HG03039 (cell line): Measurements from ENCODE around the gene CACNA1C.

Experiments
- ATAC-seq: cut with Tn5 transposase; IDR thresholded peaks from one replicate; pipeline ENCODE4 v1.9.1; 2021; ENCODE audit warnings: mild to moderate bottlenecking, moderate library complexity; ENCODE audit not compliant: unreplicated experiment

Gene CACNA1C

DNA sequence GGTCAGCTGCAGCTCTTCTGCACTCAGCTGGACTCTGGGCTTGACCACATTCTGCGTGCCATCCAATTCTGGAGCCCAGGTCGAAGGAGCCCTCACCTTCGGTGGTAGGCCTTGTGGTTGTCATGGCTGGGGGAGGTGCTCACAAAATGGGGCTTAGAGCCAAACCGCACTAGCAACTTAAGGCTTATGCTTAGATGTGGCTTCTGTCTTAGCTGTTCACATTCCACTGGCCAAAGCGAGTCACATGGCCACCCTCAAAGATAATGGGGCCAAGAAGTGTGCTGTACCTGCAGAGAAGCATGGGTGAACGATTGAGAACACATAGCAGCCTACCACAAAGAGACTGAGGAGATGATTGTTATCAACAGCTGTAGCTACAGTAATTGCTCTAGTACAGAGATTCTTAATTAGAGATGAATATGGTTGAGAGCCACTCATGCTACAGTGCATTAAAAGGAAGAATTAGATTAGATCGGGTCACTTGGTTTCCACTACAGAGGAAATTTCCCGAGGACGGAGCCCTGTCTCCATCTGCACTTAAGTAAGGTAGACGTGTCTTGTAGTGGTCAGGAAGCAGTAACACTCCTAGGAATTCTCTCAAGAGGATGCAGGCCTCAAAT is 407.4 kb downstream of the CACNA1C start:
- no peak for ATAC-seq

DNA sequence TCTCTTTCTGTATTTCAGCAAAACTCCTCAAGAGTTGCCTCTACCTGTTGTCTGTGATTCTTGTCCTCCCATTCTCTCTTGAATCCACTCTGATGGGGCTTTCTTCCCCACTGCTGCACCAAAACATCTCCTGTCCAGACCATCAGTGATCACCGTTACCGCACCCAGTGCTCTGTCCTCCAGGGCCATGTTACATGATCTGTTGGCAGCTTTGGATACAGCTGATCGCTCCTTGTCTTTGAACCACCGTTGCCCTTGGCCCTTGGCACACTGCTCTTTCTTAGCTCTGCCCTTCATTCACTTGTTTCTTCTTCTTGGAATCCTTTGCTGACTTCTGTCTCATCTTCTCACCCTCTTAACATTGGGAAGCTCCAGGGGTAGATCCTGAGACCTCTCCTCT is 408.3 kb downstream of the CACNA1C start:
- no peak for ATAC-seq

GRCh38 chr12:2461645-2462044 is 408.9 kb downstream of the CACNA1C start:
- ATAC-seq, result no peak

DNA sequence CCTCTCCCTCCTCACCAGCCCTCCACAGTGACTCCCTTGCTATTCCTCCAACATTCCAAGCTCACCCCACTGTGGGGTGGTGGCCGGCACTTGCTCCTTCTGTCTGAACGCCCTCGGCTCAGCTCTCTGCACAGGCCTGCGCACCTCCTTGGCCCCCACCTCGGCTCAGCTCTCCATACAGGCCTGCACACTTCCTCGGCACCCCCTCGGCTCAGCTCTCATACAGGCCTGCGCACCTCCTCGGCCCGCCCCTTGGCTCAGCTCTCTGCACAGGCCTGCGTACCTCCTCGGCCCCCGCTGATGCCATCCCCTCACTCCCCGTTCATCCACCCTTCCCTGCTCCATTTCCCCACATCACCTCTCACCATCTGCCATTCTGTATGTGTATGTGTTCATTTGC is 409.3 kb downstream of the CACNA1C start:
- no peak for ATAC-seq

- no peak for ATAC-seq
Measured at GRCh38 chr12:2463719-2464118, 410.9 kb downstream of the CACNA1C start.

DNA sequence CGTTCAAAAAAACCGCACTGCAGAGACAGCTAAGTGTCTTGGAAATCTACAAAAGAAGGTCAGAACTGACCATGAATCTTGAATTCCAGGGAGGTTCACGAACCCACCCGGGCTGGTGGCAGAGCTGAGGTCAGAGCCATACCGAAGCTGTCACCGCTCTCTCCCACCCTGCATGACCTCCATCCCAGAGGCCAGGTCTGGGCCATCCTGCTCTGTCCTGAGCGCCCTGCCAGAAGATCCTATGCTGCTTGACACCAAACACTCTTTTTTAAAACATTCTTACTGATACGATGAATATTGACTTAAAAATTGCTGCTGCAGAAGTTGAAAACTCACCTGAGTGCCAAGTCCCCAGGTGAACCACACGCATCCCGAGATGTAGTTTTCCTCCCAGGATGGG is 412.9 kb downstream of the CACNA1C start:
- no peak for ATAC-seq

GRCh38 chr12:2466211-2466610 is 413.4 kb downstream of the CACNA1C start:
- ATAC-seq, result no peak

DNA sequence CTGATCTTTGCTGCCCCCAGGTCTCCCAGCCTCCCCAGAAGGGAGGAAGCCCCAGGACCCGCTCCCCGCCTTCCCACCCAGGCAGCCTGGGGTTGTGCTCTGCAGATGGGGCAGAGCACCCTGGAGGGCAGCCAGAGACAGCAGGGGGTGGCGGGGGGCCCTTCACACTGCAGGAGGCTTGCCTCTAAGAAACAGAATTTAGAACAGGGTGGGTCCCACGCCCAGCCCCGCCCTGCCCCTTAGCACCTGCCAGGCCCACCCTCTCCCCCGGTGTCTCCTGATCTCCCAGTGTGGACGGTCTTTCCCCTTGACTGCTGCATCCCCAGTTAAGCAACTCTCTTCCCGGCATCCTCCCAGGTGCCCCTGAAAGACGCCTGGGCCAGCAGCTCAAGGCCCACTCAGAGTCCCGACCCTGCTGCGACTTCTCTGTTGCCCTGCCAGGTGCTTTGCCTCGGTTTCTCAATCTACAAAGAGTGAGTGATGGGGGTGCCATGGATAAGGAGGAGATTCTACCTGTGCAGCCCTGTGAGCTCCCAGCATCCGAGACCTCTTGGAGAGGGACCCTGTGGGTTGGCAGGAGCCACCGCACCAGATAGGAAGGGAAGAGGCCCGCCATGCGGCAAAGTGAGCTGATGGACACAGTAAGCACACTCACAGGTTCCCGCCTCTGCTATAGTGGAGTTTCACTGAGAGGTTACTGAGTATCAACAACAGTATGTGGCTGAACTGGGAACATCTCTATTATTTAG is 414.8 kb downstream of the CACNA1C start:
- ATAC-seq, result no peak

- no peak for ATAC-seq
Measured at GRCh38 chr12:2475984-2476383, 423.2 kb downstream of the CACNA1C start.

GRCh38 chr12:2477009-2477766 is 424.4 kb downstream of the CACNA1C start:
- ATAC-seq, result no peak

DNA sequence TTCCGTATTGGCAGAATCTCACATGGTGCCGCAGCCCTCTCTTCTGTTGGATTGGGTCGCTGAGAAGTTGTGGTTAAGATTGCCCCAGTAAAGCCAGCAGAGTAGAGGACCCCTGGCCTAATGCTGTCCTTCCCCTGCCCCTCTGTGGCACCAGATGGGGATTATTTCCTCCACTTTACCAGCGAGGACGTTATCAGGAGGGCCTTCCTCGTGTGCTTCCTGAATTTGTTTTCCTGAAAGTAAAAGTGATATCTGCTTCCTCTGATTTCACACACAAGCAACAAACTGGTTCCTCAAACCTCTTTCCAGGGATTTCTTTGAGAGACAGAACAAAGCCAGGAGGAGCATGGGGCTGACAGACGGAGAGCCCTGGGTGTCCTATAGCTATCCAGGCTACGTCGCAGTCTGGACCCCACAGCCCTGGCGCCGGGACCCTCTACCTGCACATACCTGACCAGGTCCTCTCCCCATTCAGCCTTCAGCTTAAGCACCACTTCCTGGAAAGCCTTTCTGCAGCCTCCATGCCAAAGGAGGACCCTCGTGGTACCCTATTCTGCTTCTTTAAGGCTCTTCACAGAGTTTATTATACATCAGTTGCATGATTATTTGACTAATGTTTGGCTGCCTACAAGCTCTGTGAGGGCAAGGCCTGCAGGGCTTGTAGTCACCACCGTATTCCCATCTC is 427.2 kb downstream of the CACNA1C start:
- no peak for ATAC-seq

- ATAC-seq, result no peak
Measured at GRCh38 chr12:2481346-2481745, 428.6 kb downstream of the CACNA1C start.

- ATAC-seq, result no peak
Measured at GRCh38 chr12:2481951-2482350, 429.2 kb downstream of the CACNA1C start.

DNA sequence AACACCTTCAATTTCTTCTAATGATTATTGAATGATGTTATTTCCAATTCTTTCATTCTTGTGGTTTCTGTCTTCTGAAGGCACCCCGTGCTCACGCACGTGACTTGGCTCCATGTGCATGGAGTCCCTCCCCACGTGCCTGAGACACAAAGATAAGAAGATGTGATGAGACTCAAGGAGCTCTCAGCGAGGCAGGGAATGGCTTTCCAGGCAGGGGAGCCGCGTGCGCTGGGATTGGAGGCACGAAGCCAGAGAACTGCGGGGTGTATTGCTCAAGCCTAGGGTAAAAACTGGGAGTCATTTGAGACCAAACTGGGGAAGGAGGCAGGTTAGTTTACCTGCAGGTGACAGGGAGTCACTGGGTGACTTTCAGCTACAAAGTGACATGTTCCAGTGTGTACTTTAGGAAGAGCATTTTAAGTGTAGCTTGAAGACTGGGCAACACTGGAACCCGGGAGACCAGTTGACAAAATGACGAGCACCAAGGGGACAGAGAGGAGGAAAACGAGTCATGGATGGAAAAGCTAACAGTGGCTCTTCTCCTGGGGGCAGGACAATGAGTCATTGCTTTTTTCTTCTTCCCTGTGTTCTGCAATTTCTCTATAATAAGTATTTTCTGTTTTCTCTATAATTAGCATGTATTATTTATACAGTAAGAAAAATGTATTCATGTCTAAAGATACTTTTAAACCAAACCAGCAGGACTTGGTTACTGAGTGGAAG is 430.3 kb downstream of the CACNA1C start:
- ATAC-seq, result no peak

DNA sequence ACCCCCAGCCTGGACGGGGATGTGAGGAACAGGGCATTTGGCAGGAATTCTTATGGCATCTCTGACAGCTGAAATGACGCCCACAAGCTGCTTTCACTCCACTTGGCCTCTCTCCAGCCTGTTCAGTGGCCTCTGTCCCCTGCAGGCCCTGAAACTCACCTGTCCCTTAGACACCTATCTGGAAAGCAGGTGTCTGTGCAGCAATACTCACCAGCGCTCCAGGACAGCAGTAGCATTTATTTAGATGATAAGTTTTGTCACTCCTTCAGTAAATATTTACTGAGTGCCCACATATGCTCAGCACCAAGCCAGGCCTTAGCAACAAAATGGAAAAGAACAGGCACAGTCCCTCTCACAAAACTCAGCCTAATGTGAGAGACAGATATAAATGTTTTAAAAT is 430.9 kb downstream of the CACNA1C start:
- no peak for ATAC-seq

- no peak for ATAC-seq
Measured at GRCh38 chr12:2484141-2484776, 431.5 kb downstream of the CACNA1C start.

- no peak for ATAC-seq
Measured at GRCh38 chr12:2485681-2486080, 432.9 kb downstream of the CACNA1C start.

GRCh38 chr12:2486796-2487195 is 434.0 kb downstream of the CACNA1C start:
- ATAC-seq, result no peak

GRCh38 chr12:2487278-2487677 is 434.5 kb downstream of the CACNA1C start:
- ATAC-seq, result no peak

- ATAC-seq, result no peak
Measured at GRCh38 chr12:2488131-2488530, 435.3 kb downstream of the CACNA1C start.
